Thyroid gland (tissue), 4 donors: ENCODE measurements around the gene IFT27.

Experiments used
- CTCF ChIP-seq, 6 experiments: fragments of 200-600 bp in 3 of 6; fragments of 450-650 bp in 3 of 6; sonication (generic) in 3 of 6; IDR thresholded peaks; one replicate each; pipeline ENCODE4 v1.5.1; 2016 to 2019; ENCODE audit warnings: antibody characterized with exemption in 6 of 6, mild to moderate bottlenecking in 2 of 6, inconsistent platforms in 1 of 6, moderate library complexity in 1 of 6
- POLR2A ChIP-seq, 2 donors: fragments of 450-650 bp; IDR thresholded peaks; one replicate each; pipeline ENCODE4 v1.6.1; 2017; ENCODE audit warnings: antibody characterized with exemption in 2 of 2, mild to moderate bottlenecking in 2 of 2, moderate library complexity in 1 of 2

DNA sequence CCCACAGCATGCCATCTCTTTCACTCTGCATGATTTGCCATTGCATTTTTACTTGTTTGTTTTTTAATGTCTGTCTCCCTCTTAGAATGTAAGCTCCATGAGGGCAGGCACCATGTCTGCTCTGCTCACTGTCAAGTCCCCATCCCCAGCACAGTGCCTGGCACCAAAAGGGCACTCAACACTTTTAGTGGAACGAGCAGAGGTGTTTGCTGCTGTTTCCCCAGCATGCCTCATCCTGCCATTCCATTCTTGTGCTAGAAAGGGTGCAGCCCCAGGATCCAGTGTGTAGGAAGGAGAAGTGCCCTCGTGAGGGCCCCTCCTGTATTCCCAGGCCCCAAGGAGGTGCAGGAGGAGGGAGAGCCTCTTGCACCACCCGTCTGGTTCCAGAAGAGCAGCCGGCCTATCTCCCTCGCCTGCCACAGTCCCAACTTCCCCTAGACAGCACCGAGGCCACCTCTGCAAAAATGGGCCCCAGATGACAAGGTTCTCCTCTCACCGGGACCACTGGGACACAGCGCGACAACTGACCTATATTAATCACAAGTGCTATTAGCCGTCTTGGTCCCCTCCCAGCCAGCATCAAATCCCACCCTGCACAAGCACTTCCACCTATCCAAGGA is 39.1 kb downstream of the IFT27 start:
- TF ChIP-seq POLR2A (IDR thresholded peaks at IDR 0.05) (no peak), CTCF (IDR thresholded peaks at IDR 0.05) (no peak)
